IMR-90 (cell line): ENCODE data around the gene CABP7. TPM values are rescaled to one million over a fixed set of nuclear protein-coding genes. Genes with fewer than 3 reads are reported as not detected.

Source experiments
- ATAC-seq: fragments of 200-7000 bp; cut with Tn5 transposase; 2 replicates; pipeline ENCODE4 v1.9.1; 2020; ENCODE audit warnings: low read depth, mild to moderate bottlenecking, moderate library complexity
- BruUV-seq: library from RNA; stranded (reverse); fragments of 400-500 nt; replicated peaks from 2 replicates; lab custom pipeline; 2021; lab: Mats Ljungman, UMichigan
- CTCF ChIA-PET: fragments of 300-600 bp; formaldehyde crosslinking; extraction: SDS; loops from one replicate; lab custom pipeline; 2021; ENCODE audit warnings: antibody characterized with exemption; lab: Yijun Ruan, JAX
- POLR2A ChIA-PET: fragments of 300-600 bp; sonication (Branson Sonifier 250); formaldehyde crosslinking; loops from one replicate; lab custom pipeline; 2022; ENCODE audit warnings: antibody characterized with exemption; ENCODE audit not compliant: unreplicated experiment; lab: Charles Lee
- DNase-seq: peaks from one replicate; pipeline ENCODE4 v3.0.0; 2013
- H2AFZ ChIP-seq: replicated peaks from 2 replicates; pipeline ENCODE3; 2013; ENCODE audit warnings: low read length, mild to moderate bottlenecking; ENCODE audit not compliant: poor library complexity
- H2AK5ac ChIP-seq: 2 replicates; pipeline ENCODE4 v1.6.1; 2013; ENCODE audit warnings: low read depth, low read length, inconsistent platforms
- H2AK9ac ChIP-seq: replicated peaks from 2 replicates; pipeline ENCODE3; 2013; ENCODE audit warnings: mild to moderate bottlenecking, low read depth, low read length, moderate library complexity; ENCODE audit not compliant: poor library complexity
- H2BK120ac ChIP-seq: 2 replicates; pipeline ENCODE4 v1.6.1; 2013; ENCODE audit warnings: low read depth, low read length, inconsistent platforms
- H2BK15ac ChIP-seq: 3 replicates; pipeline ENCODE4 v1.6.1; 2013; ENCODE audit warnings: low read depth, low read length, inconsistent platforms
- H2BK20ac ChIP-seq: 2 replicates; pipeline ENCODE4 v1.6.1; 2013; ENCODE audit warnings: low read depth, mild to moderate bottlenecking, inconsistent platforms, low read length, moderate library complexity
- H2BK5ac ChIP-seq: 2 replicates; pipeline ENCODE4 v1.6.1; 2013; ENCODE audit warnings: mild to moderate bottlenecking, low read depth, low read length, inconsistent platforms; ENCODE audit not compliant: poor library complexity, severe bottlenecking
- H3K14ac ChIP-seq: replicated peaks from 2 replicates; pipeline ENCODE4 v1.6.1; 2013; ENCODE audit warnings: low read depth, low read length, inconsistent platforms
- H3K18ac ChIP-seq: 2 replicates; pipeline ENCODE4 v1.6.1; 2013; ENCODE audit warnings: low read depth, low read length, control low read depth
- H3K23ac ChIP-seq: 2 replicates; pipeline ENCODE4 v1.6.1; 2013; ENCODE audit warnings: low read depth, low read length, inconsistent platforms
- H3K27ac ChIP-seq: 2 replicates; pipeline ENCODE4 v1.5.1; 2013; ENCODE audit warnings: mild to moderate bottlenecking, control low read depth, low read length; ENCODE audit not compliant: insufficient read depth
- H3K27me3 ChIP-seq: 2 replicates; pipeline ENCODE4 v1.6.1; 2013; ENCODE audit warnings: low read length; ENCODE audit not compliant: control insufficient read depth, insufficient read depth
- H3K36me3 ChIP-seq: 2 replicates; pipeline ENCODE4 v1.6.1; 2013; ENCODE audit warnings: low read length, mixed read lengths; ENCODE audit not compliant: control insufficient read depth, insufficient read depth
- H3K4ac ChIP-seq: 2 replicates; pipeline ENCODE4 v1.6.1; 2013; ENCODE audit warnings: low read depth, low read length, inconsistent platforms
- H3K4me1 ChIP-seq: 2 replicates; pipeline ENCODE4 v1.6.1; 2013; ENCODE audit warnings: low read length, mixed read lengths; ENCODE audit not compliant: control insufficient read depth, insufficient read depth
- H3K4me2 ChIP-seq: 2 replicates; pipeline ENCODE4 v1.6.1; 2013; ENCODE audit warnings: low read depth, mild to moderate bottlenecking, control low read depth, low read length, moderate library complexity
- H3K4me3 ChIP-seq: 2 replicates; pipeline ENCODE4 v1.5.1; 2013; ENCODE audit warnings: low read depth, mild to moderate bottlenecking, control low read depth, low read length, moderate library complexity; ENCODE audit not compliant: insufficient read depth
- H3K56ac ChIP-seq: 2 replicates; pipeline ENCODE4 v1.6.1; 2013; ENCODE audit warnings: low read length, inconsistent platforms; ENCODE audit not compliant: insufficient read depth; ENCODE audit errors: extremely low read depth
- H3K79me1 ChIP-seq, 2 experiments: 2 replicates each; pipeline ENCODE4 v1.6.1; 2013; ENCODE audit warnings: low read length in 2 of 2, inconsistent platforms in 1 of 2, low read depth in 1 of 2
- H3K9ac ChIP-seq: 2 replicates; pipeline ENCODE4 v1.6.1; 2013; ENCODE audit warnings: low read depth, low read length, control low read depth
- H3K9me1 ChIP-seq: 2 replicates; pipeline ENCODE4 v1.6.1; 2013; ENCODE audit warnings: low read length, inconsistent platforms; ENCODE audit not compliant: insufficient read depth
- H3K9me3 ChIP-seq: 2 replicates; pipeline ENCODE4 v1.6.1; 2013; ENCODE audit warnings: low read length; ENCODE audit not compliant: control insufficient read depth, insufficient read depth
- H4K20me1 ChIP-seq: 2 replicates; pipeline ENCODE4 v1.6.1; 2013; ENCODE audit warnings: low read length, inconsistent platforms; ENCODE audit not compliant: insufficient read depth
- H4K5ac ChIP-seq: 2 replicates; pipeline ENCODE4 v1.6.1; 2013; ENCODE audit warnings: mild to moderate bottlenecking, low read depth, low read length, control low read depth
- H4K8ac ChIP-seq, 2 experiments: 2 replicates each; pipeline ENCODE4 v1.6.1; 2013; ENCODE audit warnings: low read depth in 2 of 2, low read length in 2 of 2, control low read depth in 1 of 2, inconsistent platforms in 1 of 2
- H4K91ac ChIP-seq: 2 replicates; pipeline ENCODE4 v1.6.1; 2013; ENCODE audit warnings: low read depth, low read length, inconsistent platforms; ENCODE audit not compliant: insufficient read depth
- FOS ChIP-seq: fragments of 150-350 bp; IDR thresholded peaks from 2 replicates; pipeline ENCODE4 v1.6.1; 2016; ENCODE audit warnings: low read depth, low read length
- MAFK ChIP-seq: IDR thresholded peaks from 2 replicates; pipeline ENCODE4 v1.6.1; 2012; ENCODE audit warnings: low read depth, low read length, improper control_type of control experiment
- MAZ ChIP-seq: IDR thresholded peaks from 2 replicates; pipeline ENCODE4 v1.6.1; 2012; ENCODE audit warnings: low read depth, mild to moderate bottlenecking, low read length, improper control_type of control experiment, moderate library complexity, borderline replicate concordance
- MXI1 ChIP-seq: IDR thresholded peaks from 2 replicates; pipeline ENCODE4 v1.6.1; 2012; ENCODE audit warnings: low read depth, mild to moderate bottlenecking, low read length, moderate library complexity, borderline replicate concordance
- NFE2L2 ChIP-seq: fragments of 150-350 bp; IDR thresholded peaks from 2 replicates; pipeline ENCODE4 v1.6.1; 2016; ENCODE audit warnings: low read depth, mild to moderate bottlenecking, low read length
- POLR2A ChIP-seq: IDR thresholded peaks from 2 replicates; pipeline ENCODE4 v1.6.1; 2012; ENCODE audit warnings: mild to moderate bottlenecking, low read depth, low read length
- RAD21 ChIP-seq: IDR thresholded peaks from 2 replicates; pipeline ENCODE4 v1.6.1; 2012; ENCODE audit warnings: low read length, improper control_type of control experiment
- RFX5 ChIP-seq: IDR thresholded peaks from 2 replicates; pipeline ENCODE4 v1.8.0; 2012; ENCODE audit warnings: low read depth, mild to moderate bottlenecking, low read length, moderate library complexity
- SMC3 ChIP-seq: fragments of 150-350 bp; IDR thresholded peaks from 2 replicates; pipeline ENCODE4 v1.6.1; 2016; ENCODE audit warnings: low read depth, mild to moderate bottlenecking, antibody characterized with exemption, low read length, moderate library complexity
- WGBS, 2 experiments: methylation state at CpG; one replicate each; pipeline versions ENCODE4 v1.1.5 to v1.1.7; 2013; ENCODE audit warnings: missing lambda C conversion rate in 2 of 2; ENCODE audit not compliant: insufficient read length in 1 of 2; ENCODE audit errors: extremely low coverage in 2 of 2; 5-methylcytosine and 5-hydroxymethylcytosine counted together
- dilution Hi-C: fragments of 300-500 bp; cut with HindIII; formaldehyde crosslinking; loops from one replicate; pipeline ENCODE4 v1.14.3; 2018; ENCODE audit warnings: low sequenced_read_pairs; ENCODE audit not compliant: unreplicated experiment
- in situ Hi-C: fragments of 300-500 bp; cut with MboI; formaldehyde crosslinking; loops from 3 replicates; pipeline ENCODE4 v1.14.3; 2019; ENCODE audit warnings: low sequenced_read_pairs, inconsistent platforms, mixed read lengths
- intact Hi-C: fragments of 100-400 bp; cut with micrococcal nuclease; formaldehyde crosslinking; loops from 2 replicates; pipeline ENCODE4 v1.10.0; 2022
- polyA plus RNA-seq, 3 experiments: library from polyadenylated mRNA; depleted of rRNA; stranded (reverse); fragments of >200 nt; gene quantifications; 2 replicates each; pipeline ENCODE4 v1.2.3, GENCODE V29; 2012; ENCODE audit warnings: low replicate concordance in 1 of 3
- total RNA-seq: library from RNA; depleted of rRNA; stranded (reverse); fragments of >200 nt; gene quantifications from 2 replicates; pipeline ENCODE4 v1.2.3, GENCODE V29; 2012
- TF ChIP-seq, protein P1 (sequence below): fragments of 150-350 bp; IDR thresholded peaks from 2 replicates; pipeline ENCODE4 v1.6.1; 2017; ENCODE audit warnings: mild to moderate bottlenecking, antibody characterized with exemption, low read length, low read depth

Gene CABP7
- total and polyA plus RNA-seq, 2 of the 4 experiments (the other 2 are of a cell fraction) = under 0.01 to 0.03 TPM

DNA sequence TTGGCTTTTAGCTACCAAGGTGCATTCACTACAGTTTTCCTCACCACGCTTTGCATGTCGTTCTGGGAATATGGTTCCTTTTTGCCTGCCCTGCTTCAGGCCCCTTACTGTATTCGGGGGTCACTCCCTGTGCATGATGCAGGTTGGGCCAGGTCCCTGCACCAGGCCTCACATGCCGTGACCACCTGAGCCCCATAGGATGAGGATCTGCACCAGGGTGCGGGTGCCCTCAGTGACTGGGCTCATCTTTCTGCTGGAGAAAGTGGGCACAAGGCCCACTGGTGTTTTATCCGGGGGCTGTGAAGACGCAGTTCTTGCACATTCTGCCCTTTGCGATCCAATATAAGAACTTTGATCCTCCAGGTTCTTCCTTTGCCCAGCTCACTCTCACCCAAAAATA, 45.7 kb upstream of the CABP7 start:
- DNase-seq (no peak), ATAC-seq (no peak)
- Histone ChIP-seq H3K23ac (no peak overlapping the region), H2AK5ac (no peak overlapping the region), H3K27me3 (no peaks in the 10 kb centered on the region), H3K4me1 (peaks cover 6% of the 10 kb centered on the region), H3K9ac (no peak overlapping the region), H3K18ac (no peak overlapping the region), H3K27ac (no peak overlapping the region), H3K4me3 (no peak overlapping the region), H3K4me2 (no peak overlapping the region), H4K91ac (no peak overlapping the region), H2BK15ac (no peak overlapping the region), H3K36me3 (peaks cover 74% of the 10 kb centered on the region), H3K79me1 (peaks cover 6 to 8% of the 10 kb centered on the region in 2 experiments; a peak in 1 of 4 replicates), H4K5ac (no peak overlapping the region), H2AFZ (no peak overlapping the region), H4K20me1 (peaks cover 4% of the 10 kb centered on the region), H3K4ac (no peak overlapping the region), H2BK120ac (no peak overlapping the region), H3K14ac (no peak overlapping the region), H3K56ac (no peak overlapping the region), H4K8ac (no peak overlapping the region), H2BK5ac (no peak overlapping the region), H2BK20ac (no peak overlapping the region), H3K9me3 (no peaks in the 10 kb centered on the region), H2AK9ac (no peak overlapping the region), H3K9me1 (peaks cover 3% of the 10 kb centered on the region; the same call in 1 of the 2 replicates)
- no TSS peak for BruUV-seq
- POLR2A ChIA-PET = interaction anchor here (0.6 kb wide), 1 partner anchor 111 kb away, joined by 4 read pairs; no protein-coding TSS in a partner anchor
- CTCF ChIA-PET = no interaction called here
- dilution Hi-C loops = no loop called here
- intact Hi-C loops = no loop called here
- in situ Hi-C loops = no loop called here
- 90% methylated on average over 2 of the region's 8 CpGs; no CpG with 5 or more reads in 1 of the 2 experiments for WGBS, 2 experiments
- TF ChIP-seq, protein P1, sequence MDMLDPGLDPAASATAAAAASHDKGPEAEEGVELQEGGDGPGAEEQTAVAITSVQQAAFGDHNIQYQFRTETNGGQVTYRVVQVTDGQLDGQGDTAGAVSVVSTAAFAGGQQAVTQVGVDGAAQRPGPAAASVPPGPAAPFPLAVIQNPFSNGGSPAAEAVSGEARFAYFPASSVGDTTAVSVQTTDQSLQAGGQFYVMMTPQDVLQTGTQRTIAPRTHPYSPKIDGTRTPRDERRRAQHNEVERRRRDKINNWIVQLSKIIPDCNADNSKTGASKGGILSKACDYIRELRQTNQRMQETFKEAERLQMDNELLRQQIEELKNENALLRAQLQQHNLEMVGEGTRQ = no peak
- TF ChIP-seq SMC3 (no peak), POLR2A (no peak), NFE2L2 (no peak), RFX5 (no peak), RAD21 (no peak), MXI1 (no peak), FOS (no peak), MAZ (no peak), MAFK (no peak)
